GM12891 (cell line): ENCODE results near the gene CAPN5.

Source experiments
- POLR2A ChIP-seq: IDR thresholded peaks from 2 replicates; pipeline ENCODE4 v1.6.1; 2011; ENCODE audit warnings: low read depth, low read length, control low read depth
- POLR2AphosphoS5 ChIP-seq: IDR thresholded peaks from 2 replicates; pipeline ENCODE4 v1.6.1; 2011; ENCODE audit warnings: low read depth, low read length, control low read depth
- POU2F2 ChIP-seq: IDR thresholded peaks from 2 replicates; pipeline ENCODE4 v1.6.1; 2011; ENCODE audit warnings: low read depth, mild to moderate bottlenecking, control low read depth, low read length, moderate library complexity
- TAF1 ChIP-seq: IDR thresholded peaks from 2 replicates; pipeline ENCODE4 v1.6.1; 2011; ENCODE audit warnings: low read depth, low read length, control low read depth

DNA sequence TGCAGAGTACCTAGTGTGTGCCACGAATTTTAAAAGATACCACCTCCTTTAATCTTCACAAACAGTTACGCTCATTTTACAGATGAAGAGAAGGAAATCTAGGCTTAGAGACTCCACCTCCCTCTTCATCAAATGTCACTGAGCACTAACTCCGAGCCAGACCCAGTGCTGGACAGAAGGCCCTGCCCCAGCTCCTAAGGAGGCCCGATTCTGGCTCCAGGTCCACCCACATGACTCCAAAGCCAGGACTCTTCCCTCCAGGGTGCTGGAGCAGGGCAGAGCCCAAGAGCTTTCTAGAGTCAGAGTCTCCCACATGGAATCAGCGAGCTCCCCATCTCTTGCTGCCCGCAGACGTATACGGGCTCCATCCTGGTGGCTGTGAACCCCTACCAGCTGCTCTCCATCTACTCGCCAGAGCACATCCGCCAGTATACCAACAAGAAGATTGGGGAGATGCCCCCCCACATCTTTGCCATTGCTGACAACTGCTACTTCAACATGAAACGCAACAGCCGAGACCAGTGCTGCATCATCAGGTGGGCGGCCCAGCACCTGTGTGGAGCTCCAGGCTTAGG, 88.9 kb downstream of the CAPN5 start:
- TF ChIP-seq POU2F2 (no peak), POLR2AphosphoS5 (no peak), POLR2A (no peak), TAF1 (no peak)
